Kidney (tissue), 14 donors: ENCODE data around the gene DAG1. TPM values are rescaled to one million over a fixed set of nuclear protein-coding genes. Genes with fewer than 3 reads are reported as not detected.

Experiments used
- DNase-seq, 5 donors: peaks; one replicate each; pipeline ENCODE4 v3.0.0-alpha.2; 2013 to 2020
- FAIRE-seq: peaks from 2 replicates; lab custom pipeline; 2012; peaks lifted over from hg19 to GRCh38; lab: Jason Lieb, UNC
- H3K27ac ChIP-seq, 2 donors: one replicate each; pipeline ENCODE4 v1.7.0; 2013; ENCODE audit warnings: low read depth in 2 of 2, low read length in 2 of 2, inconsistent platforms in 1 of 2
- H3K27me3 ChIP-seq: one replicate; pipeline ENCODE4 v1.7.1; 2013; ENCODE audit warnings: low read length, inconsistent platforms; ENCODE audit not compliant: control insufficient read depth, insufficient read depth
- H3K36me3 ChIP-seq, 3 donors: one replicate each; pipeline versions ENCODE4 v1.7.0 to v1.7.1; 2013; ENCODE audit warnings: low read length in 3 of 3, control low read depth in 1 of 3, inconsistent platforms in 1 of 3; ENCODE audit not compliant: insufficient read depth in 3 of 3, control insufficient read depth in 2 of 3
- H3K4me1 ChIP-seq, 3 donors: one replicate each; pipeline versions ENCODE4 v1.7.0 to v1.7.1; 2013; ENCODE audit warnings: low read length in 3 of 3, inconsistent platforms in 1 of 3, low read depth in 1 of 3; ENCODE audit not compliant: control insufficient read depth in 2 of 3, insufficient read depth in 2 of 3
- H3K4me3 ChIP-seq, 3 donors: one replicate each; pipeline versions ENCODE4 v1.7.0 to v1.8.1; 2013; ENCODE audit warnings: low read length in 3 of 3, control low read depth in 1 of 3, inconsistent platforms in 1 of 3
- H3K9ac ChIP-seq, 3 donors: one replicate each; pipeline versions ENCODE4 v1.7.0 to v1.7.1; 2013; ENCODE audit warnings: low read length in 3 of 3, control low read depth in 1 of 3, inconsistent platforms in 1 of 3
- H3K9me3 ChIP-seq, 3 donors: one replicate each; pipeline versions ENCODE4 v1.7.0 to v1.7.1; 2013; ENCODE audit warnings: low read length in 3 of 3, control low read depth in 1 of 3, inconsistent platforms in 1 of 3; ENCODE audit not compliant: control insufficient read depth in 2 of 3, insufficient read depth in 1 of 3
- intact Hi-C: fragments of 100-400 bp; cut with DNase I; formaldehyde crosslinking; loops from one replicate; pipeline ENCODE4 v1.11.1; 2022
- polyA plus RNA-seq: library from polyadenylated mRNA; stranded (reverse); fragments of 350-450 nt; fragmentation: Illumina TruSeq; extraction: RNeasy Lipid Tissue Mini Kit (QIAGEN cat#74804); gene quantifications from one replicate; pipeline ENCODE4 v1.2.3, GENCODE V29; 2014; ENCODE audit warnings: low read depth, low replicate concordance; ENCODE audit not compliant: insufficient read depth
- total RNA-seq: library from RNA; stranded (reverse); fragmentation: NEBNext Ultra II Directional; extraction: Animal tissue kit (Norgen Biotek cat#: 25700); gene quantifications from one replicate; pipeline ENCODE4 v1.2.1, GENCODE V29; 2021
- TF ChIP-seq, protein P1 (sequence below): IDR thresholded peaks from 3 replicates; pipeline ENCODE4 v1.5.1; 2012; ENCODE audit warnings: mild to moderate bottlenecking, moderate library complexity, borderline replicate concordance; ENCODE audit not compliant: insufficient read depth; ENCODE audit errors: extremely low read depth
- donor health status: control.
- donor health status: control.
- donor health status: control.
- donor health status: control.
- donor health status: control.
- donor health status: DM: yes; HTN: yes; CAD: no.
- donor health status: Normal renal cell carcinoma (clear cell type).

Gene DAG1
- total and polyA plus RNA-seq, 2 donors from 2014 or later = 40.4 to 122 TPM

- peak in 2 of 5 donors; percentile 26 to 29 for DNase-seq
- no peak for FAIRE-seq
- H3K36me3 ChIP-seq = no peaks in the 10 kb centered on the region
- intact Hi-C loops = no loop called here
- peaks cover 0 to 28% (median 19%) of the 10 kb centered on the region in 3 donors for H3K4me1 ChIP-seq
- H3K4me3 ChIP-seq = no peak overlapping the region
- no peaks in the 10 kb centered on the region for H3K9me3 ChIP-seq
- TF ChIP-seq, protein P1, sequence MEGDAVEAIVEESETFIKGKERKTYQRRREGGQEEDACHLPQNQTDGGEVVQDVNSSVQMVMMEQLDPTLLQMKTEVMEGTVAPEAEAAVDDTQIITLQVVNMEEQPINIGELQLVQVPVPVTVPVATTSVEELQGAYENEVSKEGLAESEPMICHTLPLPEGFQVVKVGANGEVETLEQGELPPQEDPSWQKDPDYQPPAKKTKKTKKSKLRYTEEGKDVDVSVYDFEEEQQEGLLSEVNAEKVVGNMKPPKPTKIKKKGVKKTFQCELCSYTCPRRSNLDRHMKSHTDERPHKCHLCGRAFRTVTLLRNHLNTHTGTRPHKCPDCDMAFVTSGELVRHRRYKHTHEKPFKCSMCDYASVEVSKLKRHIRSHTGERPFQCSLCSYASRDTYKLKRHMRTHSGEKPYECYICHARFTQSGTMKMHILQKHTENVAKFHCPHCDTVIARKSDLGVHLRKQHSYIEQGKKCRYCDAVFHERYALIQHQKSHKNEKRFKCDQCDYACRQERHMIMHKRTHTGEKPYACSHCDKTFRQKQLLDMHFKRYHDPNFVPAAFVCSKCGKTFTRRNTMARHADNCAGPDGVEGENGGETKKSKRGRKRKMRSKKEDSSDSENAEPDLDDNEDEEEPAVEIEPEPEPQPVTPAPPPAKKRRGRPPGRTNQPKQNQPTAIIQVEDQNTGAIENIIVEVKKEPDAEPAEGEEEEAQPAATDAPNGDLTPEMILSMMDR = no peak
- H3K9ac ChIP-seq = no peak overlapping the region
- H3K27me3 ChIP-seq = no peaks in the 10 kb centered on the region
- peak overlapping the region; percentile 75 to 76 for H3K27ac ChIP-seq
Observed at GRCh38 chr3:49462222-49462621, 7.8 kb upstream of the DAG1 start.

GRCh38 chr3:49465270-49466034 is 4.6 kb upstream of the DAG1 start:
- intact Hi-C loops = no loop called here
- DNase-seq = no peak
- Histone ChIP-seq H3K9ac (no peak overlapping the region), H3K36me3 (no peaks in the 10 kb centered on the region), H3K4me3 (no peak overlapping the region), H3K27me3 (no peaks in the 10 kb centered on the region), H3K4me1 (peaks cover 0 to 20% (median 18%) of the 10 kb centered on the region in 3 donors), H3K27ac (no peak overlapping the region), H3K9me3 (no peaks in the 10 kb centered on the region)
- TF ChIP-seq, protein P1 = no peak
- no peak for FAIRE-seq

DNA sequence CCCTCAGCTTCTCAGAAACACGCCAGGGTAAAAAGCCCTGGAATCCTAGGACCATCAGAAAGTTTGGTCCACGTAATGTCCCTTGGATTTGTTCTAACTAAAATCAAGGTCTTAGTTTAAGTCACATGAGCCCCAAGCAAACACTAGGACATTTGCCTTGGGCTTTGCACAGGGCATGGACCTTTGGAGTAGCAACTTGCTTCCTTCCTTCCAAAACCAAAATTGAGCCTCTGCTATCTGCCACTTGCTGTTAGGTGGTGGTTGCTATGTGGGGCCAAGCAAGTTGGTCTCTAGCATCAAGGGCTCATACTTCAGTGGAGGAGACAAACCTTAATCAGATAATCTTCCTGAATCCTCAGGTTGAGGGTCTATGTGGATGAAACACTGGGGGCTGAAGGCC is 4.0 kb upstream of the DAG1 start:
- TF ChIP-seq, protein P1 = no peak
- DNase-seq = no peak
- Histone ChIP-seq H3K27ac (no peak overlapping the region), H3K36me3 (no peaks in the 10 kb centered on the region), H3K9me3 (no peaks in the 10 kb centered on the region), H3K4me3 (no peak overlapping the region), H3K9ac (no peak overlapping the region), H3K27me3 (no peaks in the 10 kb centered on the region), H3K4me1 (peaks cover 0 to 19% (median 16%) of the 10 kb centered on the region in 3 donors)
- intact Hi-C loops = no loop called here
- no peak for FAIRE-seq
